ENCODE data around the gene GRAMD1A. TPM values are rescaled to one million over a fixed set of nuclear protein-coding genes. Genes with fewer than 3 reads are reported as not detected.

GRAMD1A gene
- total and polyA plus RNA-seq, 2 donors (not counting 1 experiment from before 2014, with no cell fraction given), result 83.8 to 102 TPM

DNA sequence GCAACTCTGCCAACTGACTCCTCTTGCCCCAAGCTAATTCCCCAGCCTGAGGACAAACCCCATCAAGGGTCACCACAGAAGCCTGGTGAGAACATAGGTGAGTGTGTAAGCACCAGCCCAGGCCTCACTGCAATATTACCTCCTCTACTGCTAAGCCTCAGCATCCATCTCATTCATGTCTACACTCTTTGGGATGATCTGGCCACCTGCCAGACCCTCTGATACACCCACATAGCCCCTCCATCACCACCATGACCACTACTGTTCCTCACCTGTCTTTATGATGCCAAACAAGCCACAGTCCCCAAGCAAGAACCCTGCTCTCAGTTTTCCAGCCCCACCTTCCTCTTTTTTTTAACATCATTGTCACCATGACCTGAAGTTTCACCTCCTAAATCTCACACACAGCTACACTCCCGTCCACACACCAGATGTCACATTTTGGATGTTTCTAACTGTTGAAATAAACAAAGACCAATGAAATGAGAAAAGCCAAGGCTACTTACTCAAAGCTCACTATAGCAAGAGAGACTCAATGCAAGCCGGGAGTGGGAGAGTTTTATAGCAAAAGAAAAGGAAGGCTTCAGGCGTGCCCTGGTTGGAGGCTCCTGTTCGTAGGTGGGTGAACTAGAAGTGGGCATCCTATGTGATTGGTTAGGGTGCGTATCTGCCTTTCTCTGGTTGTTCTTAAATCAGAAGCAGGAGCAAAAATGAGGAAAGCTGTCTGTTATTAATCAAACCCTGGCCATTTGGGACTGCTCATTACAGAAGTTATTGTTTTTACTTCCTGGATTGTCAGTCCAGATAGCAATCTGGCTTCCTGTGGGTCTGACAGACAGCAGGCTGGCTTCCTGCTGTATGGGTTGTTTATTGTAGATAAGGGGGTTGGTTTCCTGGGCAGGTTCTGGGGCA, 38.1 kb upstream of the GRAMD1A start:
- Histone ChIP-seq H3K36me3 (replicated peaks in 1 of 2; ENCODE audit: control extremely low read depth in 1 of 2, control insufficient read depth in 1 of 2, extremely low read depth in 1 of 2, insufficient read depth in 2 of 2, low read length in 1 of 2) (peaks cover 13 to 38% of the 10 kb centered on the region in 2 experiments), H4K20me1 (ENCODE audit: control insufficient read depth, insufficient read depth, low read length, poor library complexity, severe bottlenecking) (no peaks in the 10 kb centered on the region), H3K4me3 (ENCODE audit: control extremely low read depth in 1 of 5, extremely low read depth in 1 of 5, insufficient read depth in 1 of 5, low read depth in 2 of 5, low read length in 4 of 5) (peak overlapping the region in 3 of 5 experiments; percentile 75 to 86 (median 82)), H3K4me1 (ENCODE audit: control insufficient read depth in 2 of 2, insufficient read depth in 2 of 2, low read length in 2 of 2) (peaks cover 17 to 20% of the 10 kb centered on the region in 2 donors), H3K9ac (ENCODE audit: low read length) (peak overlapping the region; percentile 92), H3K79me2 (ENCODE audit: control insufficient read depth, insufficient read depth, low read length) (peaks cover 33% of the 10 kb centered on the region), H3K4me2 (replicated peaks; ENCODE audit: low read depth, low read length, poor library complexity, severe bottlenecking) (peak overlapping the region; percentile 97), H3K9me3 (ENCODE audit: control extremely low read depth in 1 of 3, control insufficient read depth in 2 of 3, insufficient read depth in 1 of 3, low read length in 2 of 3) (peaks cover 0 to 61% (median 33%) of the 10 kb centered on the region in 3 donors), H3K27me3 (replicated peaks in 1 of 4; ENCODE audit: control extremely low read depth in 1 of 4, control insufficient read depth in 3 of 4, insufficient read depth in 4 of 4, low read length in 3 of 4) (no peaks in the 10 kb centered on the region), H3K27ac (ENCODE audit: low read length in 2 of 2) (peak overlapping the region in 1 of 2 donors; percentile 14), H2AFZ (ENCODE audit: insufficient read depth, low read depth, low read length, poor library complexity, severe bottlenecking) (no peak overlapping the region)
- no peak for DNase-seq
- Mint-ChIP-seq H3K27me3 (no peaks in the 10 kb centered on the region), H3K4me3 (peak overlapping the region; percentile 90), H3K27ac (peak overlapping the region; percentile 27), H3K4me1 (peaks cover 29% of the 10 kb centered on the region), H3K9me3 (ENCODE audit: insufficient read depth) (peaks cover 15% of the 10 kb centered on the region)
- no peak for TF ChIP-seq CTCF (IDR thresholded peaks at IDR 0.05)
- TF ChIP-seq EZH2 (IDR thresholded peaks at IDR 0.05; ENCODE audit: borderline replicate concordance, insufficient read depth, low read depth, low read length, poor library complexity, severe bottlenecking), result no peak
- ChIA-PET POLR2A (no interaction called here), CTCF (interaction anchor here (0.5 to 3.5 kb wide), 2 partner anchors 11 to 1215 kb away, joined by 3 to 12 read pairs; no protein-coding TSS in a partner anchor)
- no peak for ATAC-seq (ENCODE audit: low read depth)
- 79% methylated on average over 4 of the region's 5 CpGs for WGBS (ENCODE audit: insufficient coverage)
- intact Hi-C loops (cut with micrococcal nuclease), result no loop called here
